HEK293 (cell line): ENCODE data around the gene MSH5.

Source experiments
- BCL11A ChIP-seq: fragments of 450-650 bp; formaldehyde crosslinking; IDR thresholded peaks from 2 replicates; pipeline ENCODE4 v1.5.1; 2016; ENCODE audit warnings: low read depth, missing biosample characterization, missing genetic modification characterization
- HOXD13 ChIP-seq: sonication (generic); formaldehyde crosslinking; IDR thresholded peaks from 2 replicates; pipeline ENCODE4 v1.8.0; 2022; ENCODE audit warnings: missing genetic modification reagents, borderline replicate concordance
- SCRT2 ChIP-seq: fragments of 450-650 bp; formaldehyde crosslinking; IDR thresholded peaks from 2 replicates; pipeline ENCODE4 v1.5.1; 2016; ENCODE audit warnings: missing biosample characterization, missing genetic modification characterization
- SP2 ChIP-seq: fragments of 450-650 bp; formaldehyde crosslinking; IDR thresholded peaks from 2 replicates; pipeline ENCODE4 v1.5.1; 2016; ENCODE audit warnings: missing biosample characterization, missing genetic modification characterization
- TRIM28 ChIP-seq: IDR thresholded peaks from 2 replicates; pipeline ENCODE4 v1.6.1; 2011; ENCODE audit warnings: low read length, control low read depth, borderline replicate concordance
- ZBTB21 ChIP-seq: fragments of 450-650 bp; formaldehyde crosslinking; IDR thresholded peaks from 2 replicates; pipeline ENCODE4 v1.5.1; 2017; ENCODE audit warnings: missing biosample characterization, missing genetic modification characterization
- ZEB2 ChIP-seq: fragments of 450-650 bp; formaldehyde crosslinking; IDR thresholded peaks from 2 replicates; pipeline ENCODE4 v1.5.1; 2016; ENCODE audit warnings: missing biosample characterization, missing genetic modification characterization
- ZFHX2 ChIP-seq: fragments of 450-650 bp; formaldehyde crosslinking; conservative IDR thresholded peaks from 2 replicates; pipeline ENCODE4 v1.5.1; 2016; ENCODE audit warnings: missing biosample characterization, missing genetic modification characterization
- ZFP41 ChIP-seq: fragments of 450-650 bp; formaldehyde crosslinking; IDR thresholded peaks from 2 replicates; pipeline ENCODE4 v1.5.1; 2016; ENCODE audit warnings: missing biosample characterization, missing genetic modification characterization, borderline replicate concordance
- ZNF16 ChIP-seq: fragments of 450-650 bp; formaldehyde crosslinking; IDR thresholded peaks from 2 replicates; pipeline ENCODE4 v1.5.1; 2016; ENCODE audit warnings: low read depth, missing biosample characterization, missing genetic modification characterization
- ZNF223 ChIP-seq: fragments of 450-650 bp; formaldehyde crosslinking; IDR thresholded peaks from 2 replicates; pipeline ENCODE4 v1.5.1; 2016; ENCODE audit warnings: missing biosample characterization, missing genetic modification characterization
- ZNF23 ChIP-seq: fragments of 450-650 bp; formaldehyde crosslinking; IDR thresholded peaks from 2 replicates; pipeline ENCODE4 v1.5.1; 2016; ENCODE audit warnings: missing biosample characterization, missing genetic modification characterization, borderline replicate concordance
- ZNF248 ChIP-seq: fragments of 450-650 bp; formaldehyde crosslinking; IDR thresholded peaks from 2 replicates; pipeline ENCODE4 v1.5.1; 2017; ENCODE audit warnings: missing biosample characterization, missing genetic modification characterization
- ZNF366 ChIP-seq: fragments of 450-650 bp; formaldehyde crosslinking; conservative IDR thresholded peaks from 2 replicates; pipeline ENCODE4 v1.5.1; 2016; ENCODE audit warnings: missing biosample characterization, missing genetic modification characterization
- ZNF488 ChIP-seq: fragments of 450-650 bp; formaldehyde crosslinking; IDR thresholded peaks from 2 replicates; pipeline ENCODE4 v1.5.1; 2016; ENCODE audit warnings: missing biosample characterization, missing genetic modification characterization
- ZNF510 ChIP-seq: fragments of 450-650 bp; formaldehyde crosslinking; IDR thresholded peaks from 2 replicates; pipeline ENCODE4 v1.5.1; 2018; ENCODE audit warnings: mild to moderate bottlenecking, missing genetic modification characterization, missing biosample characterization; ENCODE audit not compliant: insufficient replicate concordance
- ZNF549 ChIP-seq: fragments of 450-650 bp; IDR thresholded peaks from 2 replicates; pipeline ENCODE4 v1.5.1; 2018; ENCODE audit warnings: missing biosample characterization, missing genetic modification characterization, mild to moderate bottlenecking, inconsistent platforms, moderate library complexity
- ZNF610 ChIP-seq: fragments of 450-650 bp; formaldehyde crosslinking; IDR thresholded peaks from 2 replicates; pipeline ENCODE4 v1.5.1; 2016; ENCODE audit warnings: missing biosample characterization, missing genetic modification characterization, borderline replicate concordance
- ZNF777 ChIP-seq: fragments of 450-650 bp; formaldehyde crosslinking; IDR thresholded peaks from 2 replicates; pipeline ENCODE4 v1.5.1; 2017; ENCODE audit warnings: missing biosample characterization, missing genetic modification characterization, borderline replicate concordance
- ZNF792 ChIP-seq: fragments of 450-650 bp; formaldehyde crosslinking; IDR thresholded peaks from 2 replicates; pipeline ENCODE4 v1.5.1; 2016; ENCODE audit warnings: missing biosample characterization, missing genetic modification characterization
- ZSCAN18 ChIP-seq: fragments of 450-650 bp; formaldehyde crosslinking; IDR thresholded peaks from 2 replicates; pipeline ENCODE4 v1.5.1; 2016; ENCODE audit warnings: missing biosample characterization, missing genetic modification characterization
- TF ChIP-seq, protein P1 (sequence below): fragments of 450-650 bp; formaldehyde crosslinking; IDR thresholded peaks from 2 replicates; pipeline ENCODE4 v1.5.1; 2016; ENCODE audit warnings: missing biosample characterization, missing genetic modification characterization
- TF ChIP-seq, protein P2 (sequence below): fragments of 450-650 bp; formaldehyde crosslinking; IDR thresholded peaks from 2 replicates; pipeline ENCODE4 v1.5.1; 2016; ENCODE audit warnings: missing biosample characterization, missing genetic modification characterization
- TF ChIP-seq, protein P3 (sequence below): fragments of 450-650 bp; formaldehyde crosslinking; IDR thresholded peaks from 2 replicates; pipeline ENCODE4 v1.5.1; 2016; ENCODE audit warnings: missing biosample characterization, missing genetic modification characterization, borderline replicate concordance
- TF ChIP-seq, protein P4 (sequence below): fragments of 450-650 bp; formaldehyde crosslinking; IDR thresholded peaks from 2 replicates; pipeline ENCODE4 v1.5.1; 2016; ENCODE audit warnings: missing biosample characterization, missing genetic modification characterization, low read depth

MSH5 gene

GRCh38 chr6:31734821-31735406 lies 4.9 kb upstream of the MSH5 start (continued):
- TF ChIP-seq ZNF248 (tag by site-specific recombination) = no peak
- TF ChIP-seq ZNF610 (tag by site-specific recombination) = no peak; the same call in 1 of the 2 replicates
- no peak for TF ChIP-seq ZNF223 (tag by site-specific recombination)
- no peak for TF ChIP-seq HOXD13 (CRISPR knock-in tag)
- no peak for TF ChIP-seq ZSCAN18 (tag by site-specific recombination)
- TF ChIP-seq, protein P1, sequence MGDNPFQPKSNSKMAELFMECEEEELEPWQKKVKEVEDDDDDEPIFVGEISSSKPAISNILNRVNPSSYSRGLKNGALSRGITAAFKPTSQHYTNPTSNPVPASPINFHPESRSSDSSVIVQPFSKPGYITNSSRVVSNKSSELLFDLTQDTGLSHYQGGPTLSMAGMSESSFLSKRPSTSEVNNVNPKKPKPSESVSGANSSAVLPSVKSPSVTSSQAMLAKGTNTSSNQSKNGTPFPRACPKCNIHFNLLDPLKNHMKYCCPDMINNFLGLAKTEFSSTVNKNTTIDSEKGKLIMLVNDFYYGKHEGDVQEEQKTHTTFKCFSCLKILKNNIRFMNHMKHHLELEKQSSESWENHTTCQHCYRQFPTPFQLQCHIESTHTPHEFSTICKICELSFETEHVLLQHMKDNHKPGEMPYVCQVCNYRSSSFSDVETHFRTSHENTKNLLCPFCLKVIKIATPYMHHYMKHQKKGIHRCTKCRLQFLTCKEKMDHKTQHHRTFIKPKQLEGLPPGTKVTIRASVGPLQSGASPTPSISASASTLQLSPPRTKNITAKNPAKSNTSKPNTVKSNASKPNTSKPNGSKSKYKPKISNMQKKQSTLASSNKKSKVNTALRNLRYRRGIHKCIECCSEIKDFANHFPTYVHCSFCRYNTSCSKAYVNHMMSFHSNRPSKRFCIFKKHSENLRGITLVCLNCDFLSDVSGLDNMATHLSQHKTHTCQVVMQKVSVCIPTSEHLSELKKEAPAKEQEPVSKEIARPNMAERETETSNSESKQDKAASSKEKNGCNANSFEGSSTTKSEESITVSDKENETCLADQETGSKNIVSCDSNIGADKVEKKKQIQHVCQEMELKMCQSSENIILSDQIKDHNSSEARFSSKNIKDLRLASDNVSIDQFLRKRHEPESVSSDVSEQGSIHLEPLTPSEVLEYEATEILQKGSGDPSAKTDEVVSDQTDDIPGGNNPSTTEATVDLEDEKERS = no peak; the same call in 1 of the 2 replicates
- TF ChIP-seq, protein P2, sequence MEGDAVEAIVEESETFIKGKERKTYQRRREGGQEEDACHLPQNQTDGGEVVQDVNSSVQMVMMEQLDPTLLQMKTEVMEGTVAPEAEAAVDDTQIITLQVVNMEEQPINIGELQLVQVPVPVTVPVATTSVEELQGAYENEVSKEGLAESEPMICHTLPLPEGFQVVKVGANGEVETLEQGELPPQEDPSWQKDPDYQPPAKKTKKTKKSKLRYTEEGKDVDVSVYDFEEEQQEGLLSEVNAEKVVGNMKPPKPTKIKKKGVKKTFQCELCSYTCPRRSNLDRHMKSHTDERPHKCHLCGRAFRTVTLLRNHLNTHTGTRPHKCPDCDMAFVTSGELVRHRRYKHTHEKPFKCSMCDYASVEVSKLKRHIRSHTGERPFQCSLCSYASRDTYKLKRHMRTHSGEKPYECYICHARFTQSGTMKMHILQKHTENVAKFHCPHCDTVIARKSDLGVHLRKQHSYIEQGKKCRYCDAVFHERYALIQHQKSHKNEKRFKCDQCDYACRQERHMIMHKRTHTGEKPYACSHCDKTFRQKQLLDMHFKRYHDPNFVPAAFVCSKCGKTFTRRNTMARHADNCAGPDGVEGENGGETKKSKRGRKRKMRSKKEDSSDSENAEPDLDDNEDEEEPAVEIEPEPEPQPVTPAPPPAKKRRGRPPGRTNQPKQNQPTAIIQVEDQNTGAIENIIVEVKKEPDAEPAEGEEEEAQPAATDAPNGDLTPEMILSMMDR (tag by site-specific recombination) = no peak
- no peak for TF ChIP-seq SCRT2 (tag by site-specific recombination)
- TF ChIP-seq ZNF16 (tag by site-specific recombination) = no peak
- peak; percentile 73 for TF ChIP-seq ZBTB21
- no peak for TF ChIP-seq ZNF488 (tag by site-specific recombination)
- no peak for TF ChIP-seq ZNF510 (tag by site-specific recombination)
- TF ChIP-seq SP2 (tag by site-specific recombination) = peak; percentile 75
- TF ChIP-seq BCL11A (tag by site-specific recombination) = 0 out of 2 replicates have a peak, but pooled peaks have one; percentile 47
- no peak for TF ChIP-seq TRIM28
- TF ChIP-seq, protein P3, sequence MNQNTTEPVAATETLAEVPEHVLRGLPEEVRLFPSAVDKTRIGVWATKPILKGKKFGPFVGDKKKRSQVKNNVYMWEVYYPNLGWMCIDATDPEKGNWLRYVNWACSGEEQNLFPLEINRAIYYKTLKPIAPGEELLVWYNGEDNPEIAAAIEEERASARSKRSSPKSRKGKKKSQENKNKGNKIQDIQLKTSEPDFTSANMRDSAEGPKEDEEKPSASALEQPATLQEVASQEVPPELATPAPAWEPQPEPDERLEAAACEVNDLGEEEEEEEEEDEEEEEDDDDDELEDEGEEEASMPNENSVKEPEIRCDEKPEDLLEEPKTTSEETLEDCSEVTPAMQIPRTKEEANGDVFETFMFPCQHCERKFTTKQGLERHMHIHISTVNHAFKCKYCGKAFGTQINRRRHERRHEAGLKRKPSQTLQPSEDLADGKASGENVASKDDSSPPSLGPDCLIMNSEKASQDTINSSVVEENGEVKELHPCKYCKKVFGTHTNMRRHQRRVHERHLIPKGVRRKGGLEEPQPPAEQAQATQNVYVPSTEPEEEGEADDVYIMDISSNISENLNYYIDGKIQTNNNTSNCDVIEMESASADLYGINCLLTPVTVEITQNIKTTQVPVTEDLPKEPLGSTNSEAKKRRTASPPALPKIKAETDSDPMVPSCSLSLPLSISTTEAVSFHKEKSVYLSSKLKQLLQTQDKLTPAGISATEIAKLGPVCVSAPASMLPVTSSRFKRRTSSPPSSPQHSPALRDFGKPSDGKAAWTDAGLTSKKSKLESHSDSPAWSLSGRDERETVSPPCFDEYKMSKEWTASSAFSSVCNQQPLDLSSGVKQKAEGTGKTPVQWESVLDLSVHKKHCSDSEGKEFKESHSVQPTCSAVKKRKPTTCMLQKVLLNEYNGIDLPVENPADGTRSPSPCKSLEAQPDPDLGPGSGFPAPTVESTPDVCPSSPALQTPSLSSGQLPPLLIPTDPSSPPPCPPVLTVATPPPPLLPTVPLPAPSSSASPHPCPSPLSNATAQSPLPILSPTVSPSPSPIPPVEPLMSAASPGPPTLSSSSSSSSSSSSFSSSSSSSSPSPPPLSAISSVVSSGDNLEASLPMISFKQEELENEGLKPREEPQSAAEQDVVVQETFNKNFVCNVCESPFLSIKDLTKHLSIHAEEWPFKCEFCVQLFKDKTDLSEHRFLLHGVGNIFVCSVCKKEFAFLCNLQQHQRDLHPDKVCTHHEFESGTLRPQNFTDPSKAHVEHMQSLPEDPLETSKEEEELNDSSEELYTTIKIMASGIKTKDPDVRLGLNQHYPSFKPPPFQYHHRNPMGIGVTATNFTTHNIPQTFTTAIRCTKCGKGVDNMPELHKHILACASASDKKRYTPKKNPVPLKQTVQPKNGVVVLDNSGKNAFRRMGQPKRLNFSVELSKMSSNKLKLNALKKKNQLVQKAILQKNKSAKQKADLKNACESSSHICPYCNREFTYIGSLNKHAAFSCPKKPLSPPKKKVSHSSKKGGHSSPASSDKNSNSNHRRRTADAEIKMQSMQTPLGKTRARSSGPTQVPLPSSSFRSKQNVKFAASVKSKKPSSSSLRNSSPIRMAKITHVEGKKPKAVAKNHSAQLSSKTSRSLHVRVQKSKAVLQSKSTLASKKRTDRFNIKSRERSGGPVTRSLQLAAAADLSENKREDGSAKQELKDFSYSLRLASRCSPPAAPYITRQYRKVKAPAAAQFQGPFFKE (tag by site-specific recombination) = no peak
- TF ChIP-seq ZFHX2 (tag by site-specific recombination) = no peak; the same call in 1 of the 2 replicates
- TF ChIP-seq ZFP41 (tag by site-specific recombination) = no peak
- TF ChIP-seq, protein P4, sequence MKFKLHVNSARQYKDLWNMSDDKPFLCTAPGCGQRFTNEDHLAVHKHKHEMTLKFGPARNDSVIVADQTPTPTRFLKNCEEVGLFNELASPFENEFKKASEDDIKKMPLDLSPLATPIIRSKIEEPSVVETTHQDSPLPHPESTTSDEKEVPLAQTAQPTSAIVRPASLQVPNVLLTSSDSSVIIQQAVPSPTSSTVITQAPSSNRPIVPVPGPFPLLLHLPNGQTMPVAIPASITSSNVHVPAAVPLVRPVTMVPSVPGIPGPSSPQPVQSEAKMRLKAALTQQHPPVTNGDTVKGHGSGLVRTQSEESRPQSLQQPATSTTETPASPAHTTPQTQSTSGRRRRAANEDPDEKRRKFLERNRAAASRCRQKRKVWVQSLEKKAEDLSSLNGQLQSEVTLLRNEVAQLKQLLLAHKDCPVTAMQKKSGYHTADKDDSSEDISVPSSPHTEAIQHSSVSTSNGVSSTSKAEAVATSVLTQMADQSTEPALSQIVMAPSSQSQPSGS (tag by site-specific recombination) = no peak
- no peak for TF ChIP-seq ZNF777 (tag by site-specific recombination)
- TF ChIP-seq ZNF366 (tag by site-specific recombination) = peak; percentile 85
- TF ChIP-seq ZEB2 (tag by site-specific recombination) = peak; percentile 94
- TF ChIP-seq ZNF549 (tag by site-specific recombination) = no peak
- TF ChIP-seq ZNF23 = no peak
- no peak for TF ChIP-seq ZNF792 (tag by site-specific recombination)
